CD4-positive, alpha-beta T cell treated with Interferon alpha-2 for 1 hour (primary cell): Measurements from ENCODE around the gene ME2.
"Not testable (repeated sequence)": the region's sequence is repeated elsewhere in the genome, so short reads cannot be mapped to it uniquely, and the experiment has no call there.

Experiments
- DNase-seq, 2 donors: peaks; one replicate each; pipeline ENCODE4 v3.0.0-alpha.2; 2020 to 2022

The ME2 gene

GRCh38 chr18:50981381-50981780, 102.5 kb downstream of the ME2 start:
- no peak for DNase-seq

DNA sequence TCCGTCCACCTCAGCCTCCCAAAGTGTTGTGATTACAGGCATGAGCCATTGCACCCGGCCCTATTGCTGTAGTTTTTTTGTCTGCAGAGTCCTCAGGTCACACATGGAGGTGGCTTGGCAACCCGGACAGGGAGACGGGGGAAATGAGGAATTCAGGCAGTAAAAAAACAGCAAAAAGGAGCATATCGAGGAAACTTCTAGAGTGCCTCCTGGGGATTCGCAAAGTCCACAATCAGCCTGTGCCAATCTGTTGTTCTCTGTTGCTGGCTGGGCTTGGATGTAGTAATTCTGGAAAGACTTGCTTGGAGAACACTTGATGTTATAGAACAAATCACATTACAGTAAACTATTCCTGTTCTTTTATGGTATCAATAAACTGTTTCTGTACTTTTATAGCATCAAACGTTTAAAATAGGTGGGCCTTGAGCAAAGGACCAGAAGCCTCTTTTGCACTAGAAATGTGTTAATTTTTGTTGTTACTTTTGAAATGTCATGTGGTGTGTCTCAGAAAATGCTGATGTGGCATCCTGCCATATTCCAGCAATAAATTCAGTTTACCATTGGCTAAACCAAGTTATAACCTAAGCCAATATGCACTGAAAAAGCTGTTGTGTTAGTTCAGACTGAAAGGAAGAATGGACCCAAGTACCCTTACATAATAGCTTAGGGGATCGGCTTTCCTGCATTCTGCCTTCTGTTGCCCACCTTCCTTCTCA, 103.3 kb downstream of the ME2 start:
- DNase-seq, result no peak

DNA sequence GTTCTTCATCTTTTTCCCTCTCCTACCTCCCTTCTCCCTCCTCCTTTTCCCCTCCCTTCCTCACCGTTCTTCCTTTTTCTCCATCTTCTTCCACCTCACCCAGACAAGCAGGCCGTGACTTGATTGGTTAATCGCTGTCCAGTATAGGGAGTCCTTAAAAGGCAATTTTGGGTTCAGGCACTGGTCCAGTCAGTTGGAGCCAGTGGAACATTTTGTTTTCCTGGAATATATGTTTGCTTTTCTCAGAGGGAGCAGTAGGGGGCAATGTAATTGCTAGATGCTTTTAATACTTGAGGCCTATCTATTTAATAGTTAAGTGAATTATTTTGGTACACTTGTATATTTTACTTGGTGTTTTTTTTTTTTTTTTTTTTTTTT, 103.9 kb downstream of the ME2 start:
- no peak for DNase-seq

DNA sequence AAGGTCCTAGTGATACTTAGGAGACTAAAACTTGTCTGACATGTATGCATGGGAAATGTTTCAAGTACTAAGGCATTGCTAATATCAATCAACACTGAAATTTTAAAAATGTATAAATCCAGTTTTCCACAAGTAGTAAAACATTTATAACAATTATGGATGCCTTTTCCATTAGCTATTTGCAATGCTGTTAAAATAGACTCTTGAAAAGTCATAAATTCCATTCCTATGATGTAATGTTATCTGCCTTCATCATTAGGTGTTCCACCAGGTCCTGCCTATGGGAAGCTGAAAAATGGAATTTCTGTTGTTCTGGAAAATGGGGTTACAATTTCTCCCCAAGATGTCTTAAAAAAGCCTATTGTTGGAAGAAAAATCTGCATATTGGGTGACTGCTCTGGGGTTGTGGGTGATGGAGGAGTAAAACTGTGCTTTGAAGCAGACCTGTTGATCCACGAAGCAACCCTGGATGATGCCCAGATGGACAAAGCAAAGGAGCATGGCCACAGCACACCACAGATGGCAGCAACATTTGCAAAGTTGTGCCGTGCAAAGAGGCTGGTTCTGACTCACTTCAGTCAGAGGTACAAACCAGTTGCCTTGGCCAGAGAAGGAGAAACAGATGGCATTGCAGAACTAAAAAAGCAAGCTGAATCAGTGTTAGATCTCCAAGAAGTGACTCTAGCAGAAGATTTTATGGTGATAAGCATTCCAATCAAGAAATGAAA, 107.6 kb downstream of the ME2 start:
- no peak for DNase-seq

DNA sequence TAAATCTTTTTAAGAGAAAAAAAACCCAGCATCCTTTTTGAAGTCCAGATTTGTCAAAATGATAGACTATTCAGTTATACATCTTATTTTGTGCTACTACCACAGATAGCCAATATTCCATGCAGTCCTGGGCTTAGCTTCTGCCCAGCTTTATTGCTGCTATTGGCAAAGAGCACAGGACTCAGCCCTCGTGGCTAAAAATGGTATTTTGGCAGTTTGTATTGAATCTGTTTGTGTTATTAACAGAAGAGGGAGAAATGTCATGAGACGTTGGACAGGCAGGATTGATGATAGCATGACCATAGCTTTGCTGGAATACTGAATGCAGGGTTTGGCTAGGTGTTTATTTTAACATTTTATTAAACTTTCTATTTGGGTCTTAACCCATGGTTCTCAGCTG, 108.3 kb downstream of the ME2 start:
- DNase-seq, result no peak

- no peak for DNase-seq
Measured at GRCh38 chr18:50989711-50990110, 110.8 kb downstream of the ME2 start.

GRCh38 chr18:50992351-50992762, 113.4 kb downstream of the ME2 start:
- DNase-seq, result no peak

DNA sequence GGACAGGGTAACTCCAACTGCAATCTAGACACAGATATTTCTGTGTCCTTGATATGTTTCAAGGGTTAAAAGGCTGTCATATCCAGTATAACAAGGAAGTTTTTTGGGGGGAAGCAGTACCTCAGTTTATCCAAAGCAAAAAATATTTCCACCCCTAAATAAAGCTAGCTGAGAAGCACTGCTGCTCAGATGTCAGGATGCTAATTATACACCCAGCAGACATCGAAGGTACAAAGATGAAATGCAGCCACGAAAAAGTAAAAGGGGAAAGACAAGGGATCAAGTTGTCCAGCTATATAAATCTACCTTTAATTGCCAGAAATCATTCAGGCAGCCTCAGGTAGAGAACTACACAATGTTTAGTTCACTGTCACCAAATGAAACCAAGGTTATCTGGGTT, 115.1 kb downstream of the ME2 start:
- no peak for DNase-seq

- DNase-seq, result not testable (repeated sequence)
Measured at GRCh38 chr18:51003174-51003573, 124.3 kb downstream of the ME2 start.
